Activated CD4-positive, alpha-beta T cell treated with anti-CD3 and anti-CD28 coated beads, Interleukin-2, amount 10 ng/mL, durations not matched to agents 7 days and 5 days (primary cell): ENCODE measurements around the gene PSMD2. TPM values are rescaled to one million over a fixed set of nuclear protein-coding genes. Genes with fewer than 3 reads are reported as not detected.
A peak's percentile ranks its signal among the peaks of the same experiment; 100 is the strongest.

Experiments used
- CTCF ChIA-PET: fragments of 350-600 bp; sonication (Branson Sonifier 250); formaldehyde crosslinking; loops from one replicate; lab custom pipeline; 2021; ENCODE audit warnings: antibody characterized with exemption; lab: Charles Lee
- POLR2A ChIA-PET: fragments of 350-600 bp; sonication (Branson Sonifier 250); formaldehyde crosslinking; loops from one replicate; lab custom pipeline; 2021; ENCODE audit warnings: antibody characterized with exemption; lab: Charles Lee
- DNase-seq: peaks from one replicate; pipeline ENCODE4 v3.0.0-alpha.2; 2020
- H3K27ac Mint-ChIP-seq: one replicate; pipeline ENCODE4 v1.8.0; 2021; ENCODE audit warnings: mild to moderate bottlenecking, moderate library complexity, mixed read lengths
- H3K27me3 Mint-ChIP-seq: one replicate; pipeline ENCODE4 v1.8.0; 2021; ENCODE audit warnings: mixed read lengths
- H3K36me3 Mint-ChIP-seq: one replicate; pipeline ENCODE4 v1.8.0; 2021; ENCODE audit warnings: low read depth, mixed read lengths
- H3K4me1 Mint-ChIP-seq: one replicate; pipeline ENCODE4 v1.8.0; 2021; ENCODE audit warnings: mixed read lengths
- H3K4me3 Mint-ChIP-seq: one replicate; pipeline ENCODE4 v1.8.0; 2021; ENCODE audit warnings: mild to moderate bottlenecking, moderate library complexity, mixed read lengths
- H3K9me3 Mint-ChIP-seq: one replicate; pipeline ENCODE4 v1.8.0; 2021; ENCODE audit warnings: mixed read lengths
- total RNA-seq, 2 experiments: library from RNA; stranded (reverse); gene quantifications; one replicate each; pipeline ENCODE4 v1.2.3, GENCODE V29; 2021

The PSMD2 gene
- total RNA-seq, 2 experiments from 2014 or later, result 188 to 193 TPM

DNA sequence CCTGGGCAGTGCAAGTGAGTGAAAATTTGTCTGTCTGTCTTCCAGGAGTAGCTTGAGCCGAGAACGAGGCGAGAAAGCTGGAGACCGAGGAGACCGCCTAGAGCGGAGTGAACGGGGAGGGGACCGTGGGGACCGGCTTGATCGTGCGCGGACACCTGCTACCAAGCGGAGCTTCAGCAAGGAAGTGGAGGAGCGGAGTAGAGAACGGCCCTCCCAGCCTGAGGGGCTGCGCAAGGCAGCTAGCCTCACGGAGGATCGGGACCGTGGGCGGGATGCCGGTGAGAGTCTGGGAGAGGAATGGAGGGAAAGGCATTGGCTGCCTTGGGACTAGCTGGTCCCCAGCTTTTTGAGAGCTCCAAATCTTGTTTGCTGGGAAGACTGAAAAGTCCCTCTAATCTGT is 28.1 kb downstream of the PSMD2 start:
- CTCF ChIA-PET, result interaction anchor here (1.3 to 1.8 kb wide), 3 partner anchors 10 to 15 kb away, joined by 3 to 10 read pairs (median 6); partner anchors contain the start of gene FAM131A
- Mint-ChIP-seq H3K27ac (no peak overlapping the region), H3K4me3 (no peak overlapping the region), H3K9me3 (no peaks in the 10 kb centered on the region), H3K36me3 (peaks cover 89% of the 10 kb centered on the region), H3K27me3 (no peaks in the 10 kb centered on the region), H3K4me1 (peaks cover 2% of the 10 kb centered on the region)
- DNase-seq, result no peak
- POLR2A ChIA-PET, result no interaction called here

- H3K27ac Mint-ChIP-seq, result no peak overlapping the region
- H3K9me3 Mint-ChIP-seq, result no peaks in the 10 kb centered on the region
- CTCF ChIA-PET, result interaction anchor here (0.6 to 0.8 kb wide), 2 partner anchors 34 to 209 kb away, joined by 3 read pairs; no protein-coding TSS in a partner anchor
- H3K36me3 Mint-ChIP-seq, result peaks cover 90% of the 10 kb centered on the region
- peaks cover 15% of the 10 kb centered on the region for H3K4me1 Mint-ChIP-seq
- POLR2A ChIA-PET, result no interaction called here
- no peaks in the 10 kb centered on the region for H3K27me3 Mint-ChIP-seq
- DNase-seq, result no peak
- no peak overlapping the region for H3K4me3 Mint-ChIP-seq
Measured at GRCh38 chr3:184328516-184328915, 29.5 kb downstream of the PSMD2 start.

GRCh38 chr3:184332370-184333090 is 33.5 kb downstream of the PSMD2 start:
- no peak for DNase-seq
- ChIA-PET CTCF (interaction anchor here (1.3 kb wide), 1 partner anchor 12 kb away, joined by 4 read pairs; no protein-coding TSS in a partner anchor), POLR2A (no interaction called here)
- Mint-ChIP-seq H3K36me3 (peaks cover 62% of the 10 kb centered on the region), H3K27ac (peak overlapping the region; percentile 33), H3K9me3 (no peaks in the 10 kb centered on the region), H3K4me1 (peaks cover 43% of the 10 kb centered on the region), H3K27me3 (no peaks in the 10 kb centered on the region), H3K4me3 (no peak overlapping the region)

DNA sequence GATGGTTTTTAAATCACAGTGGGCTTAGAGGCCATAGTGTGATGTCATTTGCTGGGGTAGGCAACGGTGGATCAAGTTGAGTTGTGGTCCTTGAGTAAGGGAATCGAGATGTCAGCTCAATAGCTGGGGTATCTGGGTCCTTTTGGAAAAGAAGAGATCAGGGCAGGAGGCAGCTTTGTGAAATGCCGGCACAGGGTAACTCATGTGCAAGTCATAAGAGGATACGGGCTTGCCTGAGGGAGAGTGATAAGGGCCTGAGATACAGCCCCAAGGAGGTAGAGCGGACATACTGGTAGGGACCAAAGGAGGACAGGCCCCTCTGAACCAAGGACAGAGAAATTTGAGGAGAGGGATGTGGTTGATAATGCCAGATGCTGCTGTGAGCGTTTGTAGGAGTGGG is 34.1 kb downstream of the PSMD2 start:
- Mint-ChIP-seq H3K36me3 (peaks cover 56% of the 10 kb centered on the region), H3K4me1 (peaks cover 49% of the 10 kb centered on the region), H3K27ac (peak overlapping the region; percentile 69), H3K9me3 (no peaks in the 10 kb centered on the region), H3K27me3 (no peaks in the 10 kb centered on the region), H3K4me3 (no peak overlapping the region)
- CTCF ChIA-PET, result interaction anchor here (1.3 kb wide), 1 partner anchor 13 kb away, joined by 4 read pairs; no protein-coding TSS in a partner anchor
- POLR2A ChIA-PET, result no interaction called here
- no peak for DNase-seq

GRCh38 chr3:184333700-184334099 is 34.7 kb downstream of the PSMD2 start:
- DNase-seq, result no peak
- no peak overlapping the region for H3K4me3 Mint-ChIP-seq
- ChIA-PET POLR2A (no interaction called here), CTCF (interaction anchor here (1.3 kb wide), 1 partner anchor 13 kb away, joined by 4 read pairs; no protein-coding TSS in a partner anchor)
- peaks cover 51% of the 10 kb centered on the region for H3K4me1 Mint-ChIP-seq
- H3K27ac Mint-ChIP-seq, result peak overlapping the region; percentile 69
- H3K27me3 Mint-ChIP-seq, result no peaks in the 10 kb centered on the region
- H3K36me3 Mint-ChIP-seq, result peaks cover 51% of the 10 kb centered on the region
- H3K9me3 Mint-ChIP-seq, result no peaks in the 10 kb centered on the region

- Mint-ChIP-seq H3K27me3 (no peaks in the 10 kb centered on the region), H3K36me3 (peaks cover 42% of the 10 kb centered on the region)
- POLR2A ChIA-PET, result no interaction called here
Measured at GRCh38 chr3:184334470-184335158, 35.6 kb downstream of the PSMD2 start.

GRCh38 chr3:184335291-184335660 is 36.2 kb downstream of the PSMD2 start:
- no peaks in the 10 kb centered on the region for H3K9me3 Mint-ChIP-seq
- DNase-seq, result no peak
- H3K4me3 Mint-ChIP-seq, result peak overlapping the region; percentile 73
- H3K27me3 Mint-ChIP-seq, result no peaks in the 10 kb centered on the region
- peak overlapping the region; percentile 87 for H3K27ac Mint-ChIP-seq
- CTCF ChIA-PET, result interaction anchor here (0.8 to 1.0 kb wide), 2 partner anchors 17 to 19 kb away, joined by 4 to 5 read pairs; no protein-coding TSS in a partner anchor
- POLR2A ChIA-PET, result no interaction called here
- H3K4me1 Mint-ChIP-seq, result peaks cover 54% of the 10 kb centered on the region
- H3K36me3 Mint-ChIP-seq, result peaks cover 38% of the 10 kb centered on the region

More at GRCh38 chr3:184334470-184335158, 35.6 kb downstream of the PSMD2 start:
- CTCF ChIA-PET, result no interaction called here
- H3K27ac Mint-ChIP-seq, result peak overlapping the region; percentile 69
- peaks cover 54% of the 10 kb centered on the region for H3K4me1 Mint-ChIP-seq
- peak overlapping the region; percentile 6 for H3K4me3 Mint-ChIP-seq
- no peaks in the 10 kb centered on the region for H3K9me3 Mint-ChIP-seq
- DNase-seq, result peak; percentile 34

DNA sequence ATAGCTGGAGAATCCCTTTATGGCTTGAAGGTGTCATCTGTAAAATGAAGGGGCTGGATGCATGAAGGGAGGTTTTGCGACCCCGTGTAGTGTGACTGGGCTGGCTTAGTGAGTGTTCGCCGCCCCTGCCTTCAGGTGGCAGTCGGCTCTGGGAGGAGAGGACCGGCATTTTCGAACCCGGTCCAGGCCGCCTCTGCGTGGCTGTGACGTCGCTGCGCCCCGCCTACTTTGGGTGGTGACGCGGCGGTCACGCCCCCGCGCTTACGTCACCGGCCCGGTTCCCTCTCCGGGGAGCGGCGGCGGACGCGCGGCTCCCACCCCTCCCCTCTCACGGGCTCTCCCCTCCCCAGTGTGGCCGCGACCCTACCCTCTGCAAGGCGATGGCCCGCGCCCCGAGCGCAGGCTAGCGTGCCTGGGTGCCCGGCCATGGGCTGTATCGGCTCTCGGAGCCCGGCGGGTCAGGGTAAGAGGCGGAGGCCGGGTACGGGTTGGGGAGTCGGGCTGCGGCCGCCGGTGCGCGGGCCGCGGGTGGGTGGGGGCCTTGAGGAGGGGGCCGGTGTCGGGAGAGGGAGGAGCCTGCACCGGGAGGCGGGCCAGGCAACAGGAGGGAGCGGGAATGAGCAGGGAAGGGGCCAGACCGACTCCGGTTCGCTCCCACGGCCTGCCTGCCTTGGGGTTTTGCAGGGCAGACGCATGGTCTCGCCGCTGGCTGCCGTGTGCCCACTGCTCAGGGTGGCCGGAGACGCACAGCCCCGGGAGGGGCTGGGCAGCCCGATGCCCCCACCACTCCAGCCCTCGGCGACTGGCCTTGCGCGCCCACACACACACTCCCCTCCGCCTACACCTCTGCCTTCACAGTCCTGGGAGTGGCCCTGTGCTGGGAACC is 36.9 kb downstream of the PSMD2 start:
- ChIA-PET CTCF (interaction anchor here (0.8 to 2.0 kb wide), 3 partner anchors 10 to 20 kb away, joined by 4 to 8 read pairs (median 5); no protein-coding TSS in a partner anchor), POLR2A (no interaction called here)
- no peaks in the 10 kb centered on the region for H3K27me3 Mint-ChIP-seq
- peak overlapping the region; percentile 88 for H3K27ac Mint-ChIP-seq
- no peaks in the 10 kb centered on the region for H3K9me3 Mint-ChIP-seq
- peak overlapping the region; percentile 73 for H3K4me3 Mint-ChIP-seq
- peaks cover 54% of the 10 kb centered on the region for H3K4me1 Mint-ChIP-seq
- DNase-seq, result peak; percentile 83
- peaks cover 35% of the 10 kb centered on the region for H3K36me3 Mint-ChIP-seq

GRCh38 chr3:184336547-184337398 is 37.7 kb downstream of the PSMD2 start:
- no peak for DNase-seq
- Mint-ChIP-seq H3K4me1 (peaks cover 54% of the 10 kb centered on the region), H3K27me3 (no peaks in the 10 kb centered on the region), H3K4me3 (peak overlapping the region; percentile 73), H3K36me3 (peaks cover 27% of the 10 kb centered on the region), H3K27ac (peak overlapping the region; percentile 88), H3K9me3 (no peaks in the 10 kb centered on the region)
- POLR2A ChIA-PET, result no interaction called here
- CTCF ChIA-PET, result interaction anchor here (0.8 to 2.0 kb wide), 3 partner anchors 9 to 11 kb away, joined by 4 to 8 read pairs (median 6); no protein-coding TSS in a partner anchor

DNA sequence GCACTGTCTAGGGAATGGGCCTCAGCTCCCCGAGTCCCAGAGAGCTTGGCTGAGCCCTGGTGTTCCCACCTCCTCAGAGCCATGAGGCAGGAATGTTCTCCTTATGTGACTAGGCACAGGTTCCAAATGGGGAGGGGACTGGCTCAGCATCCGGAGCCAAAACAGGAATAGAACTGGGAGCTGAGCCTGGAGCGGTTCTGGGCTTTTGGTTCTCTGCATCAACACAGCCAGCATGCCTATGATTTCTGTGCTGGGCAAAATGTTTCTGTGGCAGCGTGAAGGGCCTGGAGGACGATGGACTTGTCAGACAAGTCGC is 38.3 kb downstream of the PSMD2 start, which contains the start of gene FAM131A:
TSS of gene FAM131A (plus strand) at position 202 of the 316 bp plus-strand sequence. CDS start at position 233, 31 bp downstream.
- POLR2A ChIA-PET, result no interaction called here

DNA sequence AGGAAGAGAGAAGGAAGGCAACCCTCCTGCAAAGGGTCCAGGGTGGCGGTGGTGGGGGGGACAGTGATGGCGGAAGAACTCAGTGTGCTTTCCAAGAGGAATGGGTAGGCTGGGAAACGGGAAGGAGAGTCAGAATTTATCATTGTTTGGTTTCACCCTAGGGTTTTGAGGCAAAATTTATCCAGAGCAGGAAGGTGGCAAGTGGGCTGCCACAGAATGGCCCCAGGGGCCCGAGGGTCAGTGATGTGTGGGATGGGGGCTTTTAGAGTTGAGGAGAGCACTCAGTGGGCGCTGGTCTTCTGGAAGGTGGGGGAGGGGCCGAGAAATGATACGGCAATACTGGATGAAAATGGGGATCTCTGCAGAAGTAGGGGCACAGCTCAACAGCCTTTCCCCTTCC is 38.9 kb downstream of the PSMD2 start:
- Mint-ChIP-seq H3K27me3 (no peaks in the 10 kb centered on the region), H3K36me3 (peaks cover 14% of the 10 kb centered on the region), H3K4me1 (peaks cover 44% of the 10 kb centered on the region), H3K4me3 (no peak overlapping the region), H3K27ac (no peak overlapping the region), H3K9me3 (no peaks in the 10 kb centered on the region)
- no peak for DNase-seq
- CTCF ChIA-PET, result interaction anchor here (0.6 to 2.2 kb wide), 6 partner anchors 8 to 34 kb away, joined by 3 to 8 read pairs (median 6); no protein-coding TSS in a partner anchor
- POLR2A ChIA-PET, result no interaction called here

More for the DNA sequence above, 38.3 kb downstream of the PSMD2 start, which contains the start of gene FAM131A:
- Mint-ChIP-seq H3K4me1 (peaks cover 50% of the 10 kb centered on the region), H3K4me3 (peak within 1 kb of the TSS; percentile 73), H3K36me3 (peaks cover 21% of the 10 kb centered on the region), H3K27me3 (no peaks in the 10 kb centered on the region), H3K27ac (peak within 1 kb of the TSS; percentile 88), H3K9me3 (no peaks in the 10 kb centered on the region)
- no peak for DNase-seq
- CTCF ChIA-PET, result interaction anchor here (0.8 to 2.0 kb wide), 4 partner anchors 9 to 17 kb away, joined by 4 to 8 read pairs (median 6); no protein-coding TSS in a partner anchor
